Stimulated activated naive CD4-positive, alpha-beta T cell treated with Interleukin-2 at 50 U/mL for 16 hours (primary cell): ENCODE results near the gene TMIGD2.
"Not testable (repeated sequence)": the region's sequence is repeated elsewhere in the genome, so short reads cannot be mapped to it uniquely, and the experiment has no call there.

Experiments
- DNase-seq: peaks from one replicate; lab custom pipeline; 2025; lab: John Stamatoyannopoulos, UW

The TMIGD2 gene

DNA sequence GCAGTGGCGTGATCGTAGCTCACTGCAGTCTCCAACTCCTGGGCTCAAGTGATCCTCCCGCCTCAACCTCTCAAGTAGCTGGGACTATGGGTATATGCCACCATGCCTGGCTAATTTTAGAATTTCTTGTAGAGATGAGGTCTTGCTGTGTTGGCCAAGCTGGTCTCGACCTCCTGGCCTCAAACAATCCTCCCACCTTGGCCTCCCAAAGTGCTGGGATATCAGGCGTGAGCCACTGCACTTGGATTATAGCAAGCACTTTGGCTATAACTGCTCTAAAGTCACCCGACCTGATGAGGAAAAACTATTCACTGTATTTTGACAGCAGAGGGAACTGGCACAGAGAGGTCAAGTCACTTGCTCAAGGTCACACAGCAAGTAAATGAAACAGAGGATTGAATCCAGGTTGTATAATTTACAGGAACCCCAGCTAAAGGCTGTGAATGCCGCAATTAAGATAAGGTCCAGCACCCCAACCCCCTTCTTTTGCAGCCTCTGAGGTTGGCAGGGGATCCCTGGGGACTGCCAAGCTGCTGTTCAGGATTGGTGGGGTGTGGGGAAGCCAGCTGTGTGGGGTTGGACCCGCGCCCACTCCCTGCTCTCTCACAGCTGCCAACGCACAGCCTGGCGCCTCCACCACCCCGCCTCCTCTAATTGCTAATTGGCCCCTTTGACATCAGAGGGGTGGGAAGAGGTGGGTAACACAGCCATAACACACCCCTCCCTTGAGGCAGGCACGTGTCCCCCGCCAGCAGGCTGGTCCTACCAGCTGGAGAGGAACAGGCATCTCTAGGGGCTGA is 6.0 kb downstream of the TMIGD2 start:
- no peak for DNase-seq

DNA sequence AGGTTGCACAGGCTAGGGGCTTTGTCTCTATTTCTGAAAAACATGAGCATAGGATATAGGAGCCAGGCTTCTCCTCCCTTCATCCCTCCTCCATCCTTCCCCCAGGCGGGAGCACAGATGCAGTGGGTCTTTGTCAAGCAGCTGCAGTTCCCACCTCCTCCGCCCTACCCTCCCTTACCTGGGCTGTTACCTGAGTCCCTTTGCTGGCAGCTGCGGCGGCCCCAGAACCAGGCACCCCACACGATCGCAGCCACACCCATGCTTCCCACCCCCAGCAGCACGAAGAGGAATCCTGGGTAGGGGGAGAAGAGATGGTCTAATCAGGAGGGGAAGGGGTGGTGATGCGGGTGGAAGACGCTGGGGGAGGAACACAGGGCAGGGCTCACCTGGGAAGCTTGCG is 7.8 kb downstream of the TMIGD2 start:
- DNase-seq, result no peak

DNA sequence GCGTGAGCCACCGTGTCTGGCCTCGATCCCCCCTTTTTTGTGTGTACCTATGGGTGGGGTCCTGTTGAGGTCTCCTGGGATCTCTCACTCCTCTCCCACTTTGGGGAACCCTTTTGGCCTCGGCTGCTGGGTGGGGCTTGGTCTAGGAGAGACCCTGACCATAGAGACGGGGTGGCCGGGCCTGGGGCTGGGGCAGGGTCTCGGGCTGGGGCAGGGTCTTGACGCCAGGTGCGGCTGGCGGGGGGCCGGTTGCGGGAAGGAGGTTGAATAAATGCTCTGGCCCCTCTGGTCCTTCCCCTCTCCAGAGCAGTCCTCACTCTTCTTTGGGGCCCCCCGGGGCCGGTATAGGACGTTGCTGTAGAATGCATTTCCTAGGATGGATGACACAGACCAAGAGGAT is 9.7 kb downstream of the TMIGD2 start:
- DNase-seq, result no peak

DNA sequence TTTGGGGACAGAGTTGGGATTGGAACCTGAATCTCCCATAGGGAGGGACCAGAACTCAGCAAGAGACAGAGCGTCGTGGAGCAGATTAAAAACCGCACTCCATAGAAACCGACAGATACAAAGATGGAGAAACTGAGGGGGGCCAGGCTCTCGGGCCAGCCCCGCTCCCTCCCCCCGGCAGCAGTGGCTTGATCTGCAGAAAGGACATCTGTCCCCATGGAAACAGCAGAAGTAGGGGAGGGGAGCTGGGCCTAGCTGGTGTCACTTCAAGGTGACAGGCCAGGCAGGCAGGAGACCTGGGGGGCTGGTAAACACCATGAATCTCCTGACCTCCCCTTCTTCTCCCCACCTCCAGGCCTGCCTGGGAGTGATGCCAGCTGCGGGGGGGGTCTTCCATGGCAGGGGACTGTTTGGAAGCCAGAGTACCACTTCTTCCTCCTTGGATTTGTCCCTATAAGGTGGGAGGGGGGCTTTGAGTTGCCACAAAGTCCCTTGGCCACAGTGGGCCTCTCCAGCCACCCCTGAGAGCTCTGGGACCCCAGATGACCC is 10.9 kb downstream of the TMIGD2 start:
- DNase-seq, result no peak

DNA sequence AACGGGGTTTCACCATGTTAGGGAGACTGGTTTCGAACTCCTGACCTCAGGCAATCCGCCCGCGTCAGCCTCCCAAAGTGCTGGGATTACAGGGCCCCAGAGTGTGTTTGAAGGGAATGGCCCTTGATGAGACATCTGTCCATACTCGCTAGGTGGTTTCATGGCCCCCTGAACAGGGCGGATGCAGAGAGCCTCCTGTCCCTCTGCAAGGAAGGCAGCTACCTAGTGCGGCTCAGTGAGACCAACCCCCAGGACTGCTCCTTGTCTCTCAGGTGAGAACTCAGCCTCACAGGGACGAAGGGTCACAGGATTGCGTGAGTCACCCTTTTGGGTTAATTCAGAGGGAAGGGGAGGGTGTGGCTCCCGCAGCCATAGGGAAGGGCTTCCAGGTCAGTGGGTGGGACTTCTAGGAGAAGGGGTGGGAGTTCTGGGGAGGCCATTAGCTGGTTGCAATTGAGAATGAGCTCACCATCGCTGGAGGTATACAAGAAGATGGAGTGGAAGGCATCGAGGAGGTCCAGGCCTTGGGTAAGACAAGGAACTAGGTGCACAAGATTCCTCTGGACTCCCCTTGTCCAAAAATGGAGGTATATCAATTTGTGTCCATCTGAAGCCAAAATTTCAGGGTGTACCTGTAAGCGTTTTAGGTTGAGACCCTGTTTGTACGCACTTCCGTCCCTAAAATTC is 14.0 kb downstream of the TMIGD2 start:
- DNase-seq, result no peak

DNA sequence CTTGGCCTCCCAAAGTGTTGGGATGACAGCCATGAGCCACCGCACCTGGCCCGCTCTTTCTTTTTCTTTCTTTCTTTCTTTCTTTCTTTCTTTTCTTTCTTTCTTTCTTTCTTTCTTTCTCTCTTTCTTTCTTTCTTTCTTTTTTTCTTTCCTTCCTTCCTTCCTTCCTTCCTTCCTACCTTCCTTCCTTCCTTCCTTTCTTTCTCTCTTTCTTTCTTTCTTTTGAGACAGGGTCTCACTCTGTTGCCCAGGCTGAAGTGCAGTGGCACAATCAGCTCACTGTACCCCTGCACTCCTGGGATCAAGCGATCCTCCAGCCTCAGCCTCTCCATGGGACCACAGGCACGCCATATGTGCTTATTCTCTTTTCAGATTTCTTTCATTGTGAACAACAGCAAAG is 16.0 kb downstream of the TMIGD2 start:
- DNase-seq, result not testable (repeated sequence)

DNA sequence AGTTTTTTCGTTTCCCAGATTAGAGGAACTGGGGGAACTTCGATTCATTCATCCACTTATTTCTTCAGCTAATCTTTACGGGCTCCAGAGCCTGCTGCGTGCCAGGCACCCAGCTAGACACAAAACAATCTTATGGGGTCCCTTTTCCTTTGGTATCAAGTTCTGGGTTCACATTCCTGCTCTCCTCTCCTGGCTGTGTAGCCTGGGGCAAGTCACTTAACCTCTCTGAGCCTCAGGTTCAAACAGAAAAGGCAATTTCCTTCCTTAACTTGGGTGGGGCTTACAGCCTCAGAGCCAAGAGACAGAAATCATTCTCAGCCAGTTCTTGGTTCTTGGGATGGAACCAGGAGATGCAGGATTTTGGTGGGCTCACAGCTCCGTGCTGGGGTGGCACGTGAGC is 17.2 kb downstream of the TMIGD2 start:
- no peak for DNase-seq

DNA sequence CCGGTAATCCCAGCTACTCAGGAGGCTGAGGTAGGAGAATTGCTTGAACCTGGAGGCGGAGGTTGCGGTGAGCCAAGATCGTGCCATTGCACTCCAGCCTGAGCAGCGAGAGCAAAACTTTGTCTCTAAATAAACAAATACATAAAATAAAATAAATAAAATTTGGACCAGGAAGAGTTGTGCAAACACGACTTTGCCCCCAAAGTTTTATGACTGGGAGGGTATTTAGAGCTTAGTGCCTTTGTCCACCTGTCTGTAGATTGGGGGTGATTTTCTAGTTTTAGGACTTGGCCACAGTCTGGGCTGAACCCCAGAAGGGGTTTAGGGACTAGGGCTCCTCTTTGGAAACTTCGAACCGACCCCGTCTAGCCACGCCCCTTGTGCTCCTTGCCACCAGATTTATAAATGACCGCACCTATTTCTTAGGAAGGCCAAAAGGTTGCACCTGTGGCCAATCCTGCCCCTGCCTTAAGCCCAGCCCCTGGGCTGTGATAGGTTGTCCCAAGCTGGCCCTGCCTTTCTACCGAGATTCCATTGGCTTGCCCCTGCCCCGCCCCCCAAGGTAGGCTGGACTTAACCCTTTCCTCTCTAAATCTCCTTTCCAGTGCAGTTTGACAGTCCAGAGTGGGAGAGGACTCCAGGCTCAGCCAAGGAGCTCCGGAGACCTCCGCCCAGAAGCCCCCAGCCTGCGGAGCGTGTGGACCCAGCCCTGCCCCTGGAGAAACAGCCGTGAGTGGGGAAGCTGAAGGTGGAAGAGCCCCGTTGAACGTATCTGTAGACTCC is 17.8 kb downstream of the TMIGD2 start:
- no peak for DNase-seq

DNA sequence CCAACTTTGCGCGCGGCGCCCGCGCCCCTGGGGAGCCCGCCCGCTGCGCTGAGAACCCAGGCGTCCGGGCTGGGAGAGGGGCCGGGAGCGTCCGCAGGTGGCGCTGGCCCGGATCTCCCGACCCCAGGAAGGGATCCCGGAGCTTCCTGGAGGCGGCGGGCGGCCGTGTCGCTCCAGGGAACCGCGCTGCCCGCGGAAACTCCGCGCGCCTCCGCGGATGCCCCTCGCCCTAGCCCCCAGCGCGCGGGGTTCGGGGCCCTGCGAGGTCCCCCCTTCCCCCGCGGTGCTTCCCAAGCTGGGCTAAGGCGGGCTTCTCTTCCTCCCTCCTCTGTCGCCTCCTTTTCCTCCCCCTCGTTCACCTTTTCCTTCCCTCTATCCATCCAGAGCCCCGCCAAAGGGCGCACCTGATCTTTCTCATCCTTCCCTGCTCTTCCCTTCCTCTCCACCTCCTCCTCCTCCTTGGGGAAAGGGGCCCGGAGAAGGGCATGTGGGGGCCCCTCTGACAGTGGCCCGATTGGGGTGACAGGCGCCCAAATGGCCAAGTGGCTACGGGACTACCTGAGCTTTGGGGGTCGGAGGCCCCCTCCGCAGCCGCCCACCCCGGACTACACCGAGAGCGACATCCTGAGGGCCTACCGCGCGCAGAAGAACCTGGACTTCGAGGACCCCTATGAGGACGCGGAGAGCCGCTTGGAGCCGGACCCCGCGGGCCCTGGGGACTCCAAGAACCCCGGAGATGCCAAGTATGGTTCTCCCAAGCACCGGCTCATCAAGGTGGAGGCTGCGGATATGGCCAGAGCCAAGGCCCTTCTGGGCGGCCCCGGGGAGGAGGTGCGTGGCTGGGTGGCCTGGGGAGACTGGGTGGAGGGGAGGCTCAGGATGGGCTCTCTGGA is 22.4 kb downstream of the TMIGD2 start:
- no peak for DNase-seq

DNA sequence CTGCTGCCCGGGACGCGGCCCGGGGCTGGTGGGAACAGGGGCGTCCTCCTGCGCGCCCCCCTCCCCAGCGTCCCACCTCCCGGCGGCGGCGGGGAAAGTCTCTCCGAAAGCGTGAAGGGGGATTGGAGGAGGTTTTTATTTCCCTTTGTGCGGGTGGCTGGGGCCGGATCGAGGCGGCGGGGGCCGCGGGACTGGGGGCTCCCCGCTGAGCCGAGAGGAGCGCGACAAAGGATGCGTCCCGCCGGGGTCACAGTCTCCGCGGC is 23.0 kb downstream of the TMIGD2 start:
- no peak for DNase-seq

DNA sequence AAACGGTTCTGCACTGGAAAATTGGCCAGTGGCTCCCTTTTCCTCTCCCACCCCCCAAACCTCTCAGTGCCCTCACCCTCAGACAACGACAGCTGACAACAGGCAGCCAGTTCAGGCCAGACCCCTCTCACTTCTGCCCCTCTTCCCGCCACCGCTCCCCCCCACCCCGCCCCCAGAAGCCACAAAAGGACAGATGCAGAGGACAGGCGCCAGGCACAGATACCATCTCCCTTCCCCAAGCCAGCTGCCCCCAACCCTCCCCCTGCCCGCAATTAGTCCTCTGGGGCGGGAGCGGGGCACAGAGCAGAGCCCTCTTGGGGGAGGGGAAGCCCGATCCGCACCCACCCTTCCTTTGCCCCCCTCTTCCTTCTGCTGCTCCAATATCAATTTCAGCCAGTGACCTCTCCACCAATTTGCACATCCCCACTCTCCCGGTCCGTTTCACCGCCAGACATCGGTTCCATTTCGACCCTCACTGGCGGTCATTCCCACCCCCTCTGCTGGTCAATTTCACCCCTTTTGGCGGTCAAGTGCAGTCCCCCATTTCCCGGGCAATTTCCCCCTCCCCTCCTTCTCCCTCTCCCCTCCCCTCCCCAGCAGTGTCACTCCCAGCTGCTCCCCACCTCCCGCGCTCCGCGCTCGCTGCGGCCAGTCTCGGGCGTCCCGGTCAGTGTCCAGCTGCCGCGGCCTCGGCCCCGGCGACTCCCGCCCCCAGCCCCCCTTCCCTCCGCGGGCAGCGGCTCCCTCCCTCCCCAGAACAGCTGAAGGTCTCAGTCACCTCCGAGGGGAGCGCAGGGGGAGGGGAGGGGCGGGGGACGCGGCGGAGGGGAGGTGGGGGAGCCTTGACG is 23.5 kb downstream of the TMIGD2 start, which contains the start of gene SHD:
SHD (plus strand) TSS at position 848 of the 848 bp plus-strand sequence. CDS start 798 bp downstream, outside the sequence.
- DNase-seq, result no peak

DNA sequence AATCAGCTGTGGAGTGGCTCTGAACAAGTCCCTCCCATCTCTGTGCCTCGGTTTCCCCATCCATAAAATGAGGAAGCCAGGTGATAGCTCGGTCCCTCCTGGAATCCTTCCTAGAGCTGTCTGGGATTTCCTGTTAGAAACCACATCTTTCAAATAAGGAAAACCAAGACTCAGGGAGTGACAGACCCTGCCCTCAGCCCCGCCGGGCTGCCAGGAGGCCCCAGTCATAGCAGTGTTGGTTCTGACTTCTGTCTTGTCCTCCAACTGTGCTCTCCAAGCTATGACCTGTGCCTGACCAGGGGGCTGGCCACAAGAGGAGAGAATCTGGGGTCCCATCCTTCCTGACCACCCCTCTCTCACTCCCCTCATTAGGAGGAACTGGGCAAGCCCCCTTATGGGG is 24.2 kb downstream of the TMIGD2 start:
- DNase-seq, result no peak

DNA sequence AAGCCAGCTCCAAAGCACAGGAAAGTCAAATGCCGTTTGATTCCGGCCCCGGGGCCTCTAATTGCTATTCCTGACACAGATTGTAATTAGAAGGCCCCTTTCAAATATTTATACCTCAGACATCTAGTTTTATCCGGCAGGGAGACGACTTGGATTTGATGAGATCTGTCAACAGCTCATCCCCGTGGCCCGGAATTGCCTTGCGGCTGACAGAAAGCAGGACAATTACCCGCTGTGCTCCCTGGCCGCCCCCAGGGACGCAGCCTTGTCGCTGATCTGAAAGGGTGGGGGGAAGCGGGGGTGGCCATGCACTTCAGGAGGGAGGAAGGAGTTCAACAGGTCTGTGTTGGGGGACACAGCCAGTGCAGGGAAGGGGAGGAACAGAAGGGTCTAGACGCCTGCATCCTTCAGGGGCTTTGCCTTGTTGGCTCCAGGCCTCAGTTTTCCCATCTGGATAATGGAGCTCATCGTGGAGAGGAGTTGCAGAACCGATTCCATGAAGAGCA is 24.9 kb downstream of the TMIGD2 start:
- no peak for DNase-seq

DNA sequence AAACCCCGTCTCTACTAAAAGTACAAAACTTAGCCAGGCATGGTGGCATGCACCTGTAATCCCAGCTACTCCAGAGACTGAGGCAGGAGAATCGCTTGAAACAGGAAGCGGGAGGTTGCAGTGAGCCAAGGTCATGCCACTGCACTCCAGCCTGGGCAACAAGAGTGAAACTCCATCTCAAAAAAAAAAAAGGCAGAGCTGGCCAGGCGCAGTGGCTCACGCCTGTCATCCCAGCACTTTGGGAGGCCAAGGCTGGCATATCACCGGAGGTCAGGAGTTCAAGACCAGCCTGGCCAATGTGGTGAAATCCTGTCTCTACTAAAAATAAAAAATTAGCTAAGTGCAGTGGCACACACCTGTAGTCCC is 27.9 kb downstream of the TMIGD2 start:
- DNase-seq, result not testable (repeated sequence)

DNA sequence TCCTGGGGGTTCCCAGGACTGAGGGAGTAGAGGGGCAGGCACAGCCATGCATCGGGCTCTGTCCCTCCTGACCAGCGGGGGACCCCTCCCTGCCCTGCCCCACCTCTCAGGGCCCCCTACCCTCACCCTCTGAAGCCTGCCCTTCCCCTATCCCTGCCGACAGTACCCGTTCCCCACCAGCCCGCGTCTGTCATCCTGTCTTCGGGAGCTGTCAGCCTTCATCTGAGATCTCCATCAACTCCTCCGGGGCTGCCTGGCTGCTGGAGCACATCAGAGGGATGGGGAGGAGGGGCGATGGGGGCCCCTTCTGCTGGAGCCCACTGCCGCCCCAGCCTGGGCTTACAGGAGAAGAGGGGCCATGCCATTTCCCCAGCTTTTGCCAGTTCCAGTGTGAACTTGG is 29.3 kb downstream of the TMIGD2 start:
- DNase-seq, result no peak

DNA sequence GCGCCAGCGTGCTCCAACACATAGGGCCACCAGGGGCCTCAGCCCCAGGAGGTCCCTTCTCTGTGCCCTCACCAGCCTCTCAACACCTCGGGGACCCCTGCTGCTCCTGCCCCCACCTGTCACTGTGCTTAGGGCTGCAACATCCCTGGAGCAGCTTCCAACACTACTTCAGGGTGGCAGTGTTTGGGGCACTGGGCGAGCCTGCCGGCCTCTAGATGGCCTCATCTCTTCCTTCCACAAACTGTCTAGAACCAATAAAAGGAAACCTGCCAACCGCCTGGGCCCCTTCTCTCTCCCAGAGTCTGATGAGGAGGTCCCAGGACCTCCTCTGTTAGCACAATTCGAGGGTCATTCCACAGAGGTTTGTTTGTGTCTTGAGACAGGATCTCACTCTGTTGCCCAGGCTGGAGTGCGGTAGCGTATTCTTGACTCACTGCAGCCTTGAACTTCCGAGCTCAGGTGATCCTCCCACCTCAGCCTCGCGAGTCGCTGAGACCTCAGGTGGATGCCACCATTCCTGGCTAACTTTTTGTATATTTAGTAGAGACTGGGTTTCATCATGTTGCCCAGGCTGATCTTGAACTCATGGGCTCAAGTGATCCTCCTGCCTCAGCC is 33.3 kb downstream of the TMIGD2 start:
- DNase-seq, result no peak

DNA sequence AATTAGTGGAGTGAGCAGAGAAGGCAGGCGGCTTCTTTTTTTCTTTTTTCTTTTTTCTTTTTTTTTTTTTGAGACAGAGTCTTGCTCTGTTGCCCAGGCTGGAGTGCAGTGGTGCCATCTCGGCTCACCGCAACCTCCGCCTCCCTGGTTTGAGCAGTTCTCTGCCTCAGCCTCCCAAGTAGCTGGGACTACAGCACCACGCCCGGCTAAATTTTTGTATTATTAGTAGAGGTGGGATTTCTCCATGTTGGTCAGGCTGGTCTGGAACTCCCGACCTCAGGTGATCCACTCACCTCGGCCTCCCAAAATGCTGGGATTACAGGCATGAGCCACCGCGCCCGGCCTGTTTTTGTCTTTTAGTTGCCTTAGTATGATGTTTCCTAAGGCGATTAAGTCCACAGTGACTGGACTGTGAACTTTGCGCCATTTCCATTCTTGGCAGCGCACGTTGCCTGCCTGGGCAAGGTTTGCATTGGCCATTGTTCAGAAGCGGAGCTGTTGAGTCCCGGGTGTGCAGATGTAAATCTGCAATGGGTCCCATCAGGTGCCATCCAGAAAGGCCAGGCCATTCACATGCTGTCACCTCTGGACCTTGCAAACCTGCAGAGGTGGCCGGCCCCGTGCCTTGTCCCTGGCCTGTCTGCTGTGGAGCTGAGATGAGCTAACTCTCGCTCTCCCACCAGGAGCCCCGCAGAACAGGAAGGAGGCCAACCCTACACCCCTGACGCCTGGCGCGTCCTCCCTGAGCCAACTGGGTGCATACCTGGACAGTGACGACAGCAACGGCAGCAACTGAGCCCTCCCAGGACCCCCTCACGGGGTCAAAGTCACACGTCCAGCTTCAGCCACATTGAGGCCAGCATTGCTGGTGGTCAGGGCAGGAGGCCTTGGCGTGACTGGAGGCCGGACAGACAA is 34.0 kb downstream of the TMIGD2 start:
- no peak for DNase-seq

DNA sequence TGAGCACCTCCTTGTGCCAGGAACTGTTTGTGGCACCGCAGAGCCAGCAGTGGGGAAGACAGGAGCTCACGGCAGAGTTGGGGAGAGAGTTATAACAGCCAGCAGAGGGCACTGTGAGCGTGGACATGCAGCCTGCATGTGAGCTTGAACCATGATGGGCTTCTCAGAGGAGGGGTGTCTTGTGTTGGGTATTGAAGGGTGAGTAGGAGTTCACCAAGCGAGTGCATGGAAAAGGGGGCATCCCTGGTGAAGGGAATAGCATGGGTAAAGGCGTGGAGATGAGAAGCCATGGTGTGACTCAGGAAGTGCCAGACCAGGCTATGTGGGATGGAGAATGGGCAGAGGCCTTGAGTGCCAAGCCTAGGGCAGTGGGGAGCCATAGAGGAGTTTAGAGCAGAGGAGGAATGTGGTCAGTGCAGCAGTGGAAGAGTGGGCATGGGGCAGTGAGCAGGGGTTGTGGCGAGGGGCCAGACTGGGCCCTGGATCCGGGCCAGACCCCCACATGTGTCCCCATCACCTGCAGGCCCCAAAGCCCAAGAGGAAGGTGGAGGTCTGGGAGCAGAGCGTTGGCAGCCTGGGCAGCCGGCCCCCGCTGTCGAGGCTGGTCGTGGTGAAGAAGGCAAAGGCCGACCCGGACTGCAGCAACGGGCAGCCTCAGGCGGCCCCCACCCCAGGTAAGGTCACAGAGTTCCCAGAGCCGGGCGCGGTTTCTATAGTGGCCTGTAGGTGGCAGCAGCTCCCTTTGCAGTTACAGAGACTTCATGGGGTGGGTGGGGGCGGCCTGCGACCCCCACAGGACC is 34.9 kb downstream of the TMIGD2 start:
- DNase-seq, result peak; percentile 31
